NB4 (cell line): ENCODE data around the gene MAPK11.

Experiments
- CTCF ChIP-seq: IDR thresholded peaks from one replicate; pipeline ENCODE4 v1.5.1; 2012; ENCODE audit warnings: low read depth, low read length
- MAX ChIP-seq: IDR thresholded peaks from 2 replicates; pipeline ENCODE4 v1.6.1; 2011; ENCODE audit warnings: low read depth, low read length
- MYC ChIP-seq: IDR thresholded peaks from 2 replicates; pipeline ENCODE4 v1.6.1; 2011; ENCODE audit warnings: low read depth, low read length
- POLR2A ChIP-seq: IDR thresholded peaks from 2 replicates; pipeline ENCODE4 v1.6.1; 2011; ENCODE audit warnings: mild to moderate bottlenecking; ENCODE audit not compliant: insufficient read length; ENCODE audit errors: extremely low read depth

GRCh38 chr22:50303848-50304527, 33.8 kb upstream of the MAPK11 start:
- no peak for TF ChIP-seq CTCF
- TF ChIP-seq POLR2A: no peak
- TF ChIP-seq MYC: no peak
- TF ChIP-seq MAX: no peak
